Epithelial cell of proximal tubule (primary cell): ENCODE measurements around the gene TAB2. TPM values are rescaled to one million over a fixed set of nuclear protein-coding genes. Genes with fewer than 3 reads are reported as not detected.
"Not testable (repeated sequence)": the region's sequence is repeated elsewhere in the genome, so short reads cannot be mapped to it uniquely, and the experiment has no call there.

ENCODE experiments used
- DNase-seq: peaks from one replicate; pipeline ENCODE4 v3.0.0-alpha.2; 2011; ENCODE audit warnings: low read depth
- H3K4me3 ChIP-seq: 2 replicates; pipeline ENCODE4 v1.5.1; 2011; ENCODE audit warnings: low read depth, mild to moderate bottlenecking, low read length
- CTCF ChIP-seq: conservative IDR thresholded peaks from 2 replicates; pipeline ENCODE4 v1.5.1; 2012; ENCODE audit warnings: low read depth, mild to moderate bottlenecking, low read length
- total RNA-seq: library from RNA; depleted of rRNA; stranded (reverse); fragments of >200 nt; gene quantifications from 2 replicates; pipeline ENCODE4 v1.2.3, GENCODE V29; 2015

The TAB2 gene
- total RNA-seq, 1 donor from 2014 or later, result 18.7 TPM

- no peak for TF ChIP-seq CTCF
- DNase-seq, result no peak
- H3K4me3 ChIP-seq, result no peak overlapping the region
Measured at GRCh38 chr6:149455031-149455732, 137.7 kb downstream of the TAB2 start.

GRCh38 chr6:149456311-149457021 is 139.0 kb downstream of the TAB2 start:
- no peak for TF ChIP-seq CTCF
- no peak for DNase-seq
- no peak overlapping the region for H3K4me3 ChIP-seq

GRCh38 chr6:149457316-149457884 is 139.9 kb downstream of the TAB2 start:
- no peak for DNase-seq
- TF ChIP-seq CTCF, result no peak
- no peak overlapping the region for H3K4me3 ChIP-seq

- H3K4me3 ChIP-seq, result no peak overlapping the region
- DNase-seq, result no peak
- no peak for TF ChIP-seq CTCF
Measured at GRCh38 chr6:149458196-149458595, 140.7 kb downstream of the TAB2 start.

- no peak for DNase-seq
- TF ChIP-seq CTCF, result no peak
- no peak overlapping the region for H3K4me3 ChIP-seq
Measured at GRCh38 chr6:149458806-149459205, 141.3 kb downstream of the TAB2 start.

GRCh38 chr6:149459761-149460160 is 142.2 kb downstream of the TAB2 start:
- no peak for TF ChIP-seq CTCF
- DNase-seq, result no peak
- no peak overlapping the region for H3K4me3 ChIP-seq

GRCh38 chr6:149460249-149460648 is 142.7 kb downstream of the TAB2 start:
- not testable (repeated sequence) for DNase-seq, H3K4me3 ChIP-seq

Other genes starting within 250 kb of the TAB2 start
- not detected in 2 replicates for gene SUMO4, start 82.5 kb downstream of the TAB2 start, total RNA-seq
- 0.07 and 0.17 TPM in 2 replicates for gene ZC3H12D, start 167.3 kb downstream of the TAB2 start, total RNA-seq
- 20.9 and 33.0 TPM in 2 replicates for gene PPIL4, start 228.3 kb downstream of the TAB2 start, total RNA-seq
- gene GINM1, start 248.7 kb downstream of the TAB2 start, total RNA-seq, result 35.3 and 38.0 TPM in 2 replicates